ENCODE results near the gene CERS6. TPM values are rescaled to one million over a fixed set of nuclear protein-coding genes. Genes with fewer than 3 reads are reported as not detected.

CERS6 gene
- total RNA-seq, 2 donors from 2014 or later, result 44.7 to 47.0 TPM

GRCh38 chr2:168717790-168718502 lies 261.9 kb downstream of the CERS6 start:
- DNase-seq (no peak), ATAC-seq (no peak)
- intact Hi-C loops (cut with DNase I), result loop anchor here in 1 of 2 donors (10.0 kb wide), 1 partner anchor 47 kb away; no protein-coding TSS in a partner anchor

- DNase-seq (no peak), ATAC-seq (no peak)
- intact Hi-C loops (cut with DNase I), result loop anchor here in 1 of 2 donors (10.0 kb wide), 1 partner anchor 46 kb away; no protein-coding TSS in a partner anchor
Observed at GRCh38 chr2:168718622-168719021, 262.6 kb downstream of the CERS6 start.

GRCh38 chr2:168719446-168719845 lies 263.4 kb downstream of the CERS6 start:
- ATAC-seq (no peak), DNase-seq (no peak)
- intact Hi-C loops (cut with DNase I), result loop anchor here in 1 of 2 donors (10.0 kb wide), 1 partner anchor 45 kb away; no protein-coding TSS in a partner anchor

GRCh38 chr2:168722592-168722991 lies 266.5 kb downstream of the CERS6 start:
- ATAC-seq (peak; percentile 96 to 98), DNase-seq (peak; percentile 35)
- intact Hi-C loops (cut with DNase I), result no loop called here

DNA sequence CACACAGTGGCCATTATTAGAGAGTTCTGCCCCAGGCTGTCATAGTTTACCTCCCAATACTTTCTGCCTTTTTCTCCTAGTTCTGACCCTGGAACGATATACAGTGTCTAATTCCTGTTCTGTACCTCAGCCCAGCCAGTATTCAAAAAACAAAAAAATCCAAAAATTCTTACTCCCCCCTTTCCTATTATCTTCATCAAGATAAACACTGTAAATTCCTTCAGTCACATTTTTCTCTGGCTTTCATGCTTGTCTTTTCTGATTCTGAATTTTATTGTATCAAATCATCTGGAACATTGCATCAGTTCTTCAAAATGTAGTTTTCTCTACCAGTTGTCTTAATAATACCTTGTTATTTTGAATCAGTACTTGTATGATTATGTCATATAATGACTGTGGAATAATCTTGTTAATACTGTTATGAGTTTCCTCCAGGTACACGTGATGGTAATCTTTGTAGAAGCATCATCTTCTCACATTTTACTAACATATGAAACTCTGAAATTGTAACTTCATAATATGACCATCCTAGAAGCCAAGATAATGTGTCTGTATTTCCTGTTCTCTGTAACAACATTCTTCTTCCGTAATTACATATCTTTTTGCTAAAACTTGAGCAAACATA lies 267.3 kb downstream of the CERS6 start:
- ATAC-seq (no peak), DNase-seq (no peak)
- intact Hi-C loops (cut with DNase I), result no loop called here

- no peak for ATAC-seq
- DNase-seq, result no peak
- intact Hi-C loops (cut with DNase I), result no loop called here
Observed at GRCh38 chr2:168726375-168726774, 270.3 kb downstream of the CERS6 start.

DNA sequence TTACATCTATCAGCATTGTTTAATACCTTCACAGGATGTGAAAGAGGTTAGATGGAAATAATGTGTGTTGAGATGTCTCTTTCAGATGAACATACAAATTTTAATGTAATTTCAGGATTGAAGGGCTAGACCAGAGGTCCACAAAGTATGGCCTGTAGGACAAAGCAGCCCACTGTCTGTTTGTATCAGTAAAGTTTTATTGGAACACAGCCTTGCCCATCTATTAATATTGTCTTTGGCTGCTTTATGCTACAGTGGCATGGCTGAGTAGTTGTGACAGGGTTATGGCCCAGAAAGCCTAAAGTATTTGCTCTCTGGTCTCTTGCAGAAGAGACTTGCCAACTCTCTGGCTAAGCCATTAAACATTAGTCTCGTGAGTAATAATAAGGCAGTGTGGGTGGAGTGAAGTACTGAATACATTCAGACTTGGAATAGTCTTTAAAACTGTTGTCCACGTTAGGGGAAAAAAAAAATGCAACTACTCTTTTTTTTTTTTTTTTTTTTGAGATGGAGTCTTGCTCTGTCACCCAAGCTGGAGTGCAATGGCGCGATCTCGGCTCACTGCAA lies 271.9 kb downstream of the CERS6 start:
- DNase-seq, result no peak
- no peak for ATAC-seq

GRCh38 chr2:168729455-168729854 lies 273.4 kb downstream of the CERS6 start:
- ATAC-seq (no peak), DNase-seq (no peak)
- intact Hi-C loops (cut with DNase I), result no loop called here

More for the DNA sequence above, 271.9 kb downstream of the CERS6 start:
- intact Hi-C loops (cut with DNase I), result no loop called here

GRCh38 chr2:168730344-168730743 lies 274.3 kb downstream of the CERS6 start:
- ATAC-seq (no peak), DNase-seq (no peak)
- intact Hi-C loops (cut with DNase I), result no loop called here

DNA sequence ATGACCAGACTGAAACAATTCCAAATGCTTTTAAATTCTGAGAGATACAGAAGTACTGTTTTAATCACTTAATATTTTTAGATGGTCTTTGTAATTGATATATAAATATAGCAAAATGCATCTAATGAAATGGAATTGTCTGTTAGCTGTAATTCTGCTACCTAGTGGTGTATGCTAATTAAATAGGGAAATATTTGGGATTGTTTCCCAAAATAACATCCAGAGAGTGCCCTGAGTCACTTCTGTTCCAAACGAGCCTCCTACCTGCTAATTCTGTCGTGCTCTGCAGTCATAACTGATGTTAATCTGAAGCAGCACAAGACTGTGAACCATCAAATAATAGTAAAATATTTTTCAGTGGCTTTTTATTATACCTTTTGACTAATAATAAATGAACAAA lies 274.9 kb downstream of the CERS6 start:
- DNase-seq, result no peak
- ATAC-seq, result no peak
- intact Hi-C loops (cut with DNase I), result no loop called here

- DNase-seq (no peak), ATAC-seq (no peak)
- intact Hi-C loops (cut with DNase I), result no loop called here
Observed at GRCh38 chr2:168731616-168732015, 275.5 kb downstream of the CERS6 start.

DNA sequence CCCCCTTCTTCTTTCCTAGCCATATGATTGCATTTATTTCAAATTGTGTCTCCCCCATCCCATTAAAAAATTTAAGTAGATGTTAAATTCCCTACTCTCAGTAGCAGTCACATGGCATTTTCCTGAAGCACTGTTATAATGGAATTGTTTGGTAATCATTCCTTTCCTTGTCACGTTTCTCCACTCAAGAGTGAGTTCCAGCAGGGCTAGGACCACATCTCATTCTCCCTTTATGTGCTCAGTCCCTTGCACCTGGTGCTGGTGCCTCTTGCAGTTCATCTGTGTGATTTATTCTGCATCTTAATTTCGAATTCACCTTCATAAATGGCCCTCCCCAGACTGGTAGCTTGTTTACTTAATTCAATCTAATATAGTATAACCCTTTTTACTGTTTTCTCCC lies 276.0 kb downstream of the CERS6 start:
- intact Hi-C loops (cut with DNase I), result no loop called here
- ATAC-seq (no peak), DNase-seq (no peak)

- ATAC-seq (no peak), DNase-seq (no peak)
- intact Hi-C loops (cut with DNase I), result no loop called here
Observed at GRCh38 chr2:168732506-168732905, 276.4 kb downstream of the CERS6 start.

- DNase-seq, result peak; percentile 35
- intact Hi-C loops (cut with DNase I), result no loop called here
- peak; percentile 85 to 89 for ATAC-seq
Observed at GRCh38 chr2:168734199-168734760, 278.2 kb downstream of the CERS6 start.

- ATAC-seq (peak in 1 of 2 donors; percentile 40), DNase-seq (no peak)
- intact Hi-C loops (cut with DNase I), result no loop called here
Observed at GRCh38 chr2:168736649-168737445, 280.8 kb downstream of the CERS6 start.

DNA sequence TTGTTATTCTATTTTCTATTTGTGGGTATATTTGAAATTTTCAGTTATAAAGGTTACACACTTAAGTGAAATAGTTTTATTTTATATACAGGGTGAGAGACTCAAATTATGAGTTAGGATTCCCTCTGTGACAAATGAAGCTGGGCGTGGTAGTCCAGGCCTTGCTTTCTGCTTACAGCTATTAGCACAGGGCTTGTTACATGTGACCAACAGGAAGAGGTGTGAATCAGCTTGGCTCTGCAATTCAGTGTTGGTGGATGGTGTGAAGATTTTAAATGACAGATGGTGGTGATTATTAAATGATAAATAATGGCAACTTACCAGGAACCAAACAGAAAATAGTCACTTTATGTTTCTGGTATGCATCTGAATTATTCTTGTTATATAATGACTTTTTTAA lies 282.0 kb downstream of the CERS6 start:
- no peak for DNase-seq
- intact Hi-C loops (cut with DNase I), result no loop called here
- ATAC-seq, result peak in 1 of 2 donors; percentile 60

GRCh38 chr2:168740360-168740759 lies 284.3 kb downstream of the CERS6 start:
- intact Hi-C loops (cut with DNase I), result no loop called here
- no peak for DNase-seq
- ATAC-seq, result no peak

- DNase-seq (no peak), ATAC-seq (no peak)
- intact Hi-C loops (cut with DNase I), result no loop called here
Observed at GRCh38 chr2:168740788-168741187, 284.7 kb downstream of the CERS6 start.

- intact Hi-C loops (cut with DNase I), result no loop called here
- DNase-seq, result no peak
Observed at GRCh38 chr2:168742258-168742932, 286.3 kb downstream of the CERS6 start.

More at GRCh38 chr2:168742258-168742932, 286.3 kb downstream of the CERS6 start:
- ATAC-seq, result peak; percentile 53 to 73

Data from left cardiac atrium (tissue), 4 donors.